Liver (tissue), 3 donors: ENCODE data around the gene KDM7A.

Experiments used
- ATF3 ChIP-seq: IDR thresholded peaks from 2 replicates; pipeline ENCODE4 v1.6.1; 2016; ENCODE audit warnings: antibody characterized with exemption
- CTCF ChIP-seq: fragments of 150-350 bp; IDR thresholded peaks from 2 replicates; pipeline ENCODE4 v1.5.1; 2017; ENCODE audit warnings: improper control_type of control experiment, low read depth, low read length; ENCODE audit not compliant: missing input control
- GABPA ChIP-seq, 2 donors: IDR thresholded peaks in 1 of 2; conservative IDR thresholded peaks in 1 of 2; 2 replicates each; pipeline ENCODE4 v1.6.1; 2016; ENCODE audit warnings: antibody characterized with exemption in 2 of 2, mild to moderate bottlenecking in 1 of 2, moderate library complexity in 1 of 2
- JUND ChIP-seq, 2 donors: IDR thresholded peaks; 2 replicates each; pipeline ENCODE4 v1.6.1; 2016; ENCODE audit warnings: antibody characterized with exemption in 2 of 2
- MAX ChIP-seq: IDR thresholded peaks from 2 replicates; pipeline ENCODE4 v1.6.1; 2016; ENCODE audit warnings: antibody characterized with exemption
- NR2F2 ChIP-seq: IDR thresholded peaks from 2 replicates; pipeline ENCODE4 v1.6.1; 2016; ENCODE audit warnings: antibody characterized with exemption
- RAD21 ChIP-seq, 2 donors: IDR thresholded peaks; 2 replicates each; pipeline ENCODE4 v1.6.1; 2016; ENCODE audit warnings: antibody characterized with exemption in 2 of 2, mild to moderate bottlenecking in 2 of 2
- REST ChIP-seq: IDR thresholded peaks from 2 replicates; pipeline ENCODE4 v1.6.1; 2016; ENCODE audit warnings: antibody characterized with exemption, mild to moderate bottlenecking
- TAF1 ChIP-seq: conservative IDR thresholded peaks from 2 replicates; pipeline ENCODE4 v1.6.1; 2016; ENCODE audit warnings: antibody characterized with exemption, mild to moderate bottlenecking
- YY1 ChIP-seq: IDR thresholded peaks from 2 replicates; pipeline ENCODE4 v1.6.1; 2016; ENCODE audit warnings: antibody characterized with exemption, mild to moderate bottlenecking
- ZBTB33 ChIP-seq: IDR thresholded peaks from 2 replicates; pipeline ENCODE4 v1.6.1; 2016; ENCODE audit warnings: antibody characterized with exemption
- donor health status: healthy.
- donor health status: healthy.

- TF ChIP-seq CTCF (no peak), ZBTB33 (no peak), MAX (no peak), ATF3 (no peak), RAD21 (IDR thresholded peaks at IDR 0.05) (no peak), TAF1 (no peak), JUND (IDR thresholded peaks at IDR 0.05) (no peak), YY1 (no peak), NR2F2 (no peak), REST (no peak), GABPA (IDR thresholded peaks at IDR 0.05 in 1 of 2, conservative IDR thresholded peaks at IDR 0.05 in 1 of 2) (no peak)
These were observed 19.1 kb upstream of the KDM7A start for GRCh38 chr7:140195859-140196258.
